Measurements from ENCODE around the gene CERS4.
"Not testable (repeated sequence)": the region's sequence is repeated elsewhere in the genome, so short reads cannot be mapped to it uniquely, and the experiment has no call there.

Gene CERS4

DNA sequence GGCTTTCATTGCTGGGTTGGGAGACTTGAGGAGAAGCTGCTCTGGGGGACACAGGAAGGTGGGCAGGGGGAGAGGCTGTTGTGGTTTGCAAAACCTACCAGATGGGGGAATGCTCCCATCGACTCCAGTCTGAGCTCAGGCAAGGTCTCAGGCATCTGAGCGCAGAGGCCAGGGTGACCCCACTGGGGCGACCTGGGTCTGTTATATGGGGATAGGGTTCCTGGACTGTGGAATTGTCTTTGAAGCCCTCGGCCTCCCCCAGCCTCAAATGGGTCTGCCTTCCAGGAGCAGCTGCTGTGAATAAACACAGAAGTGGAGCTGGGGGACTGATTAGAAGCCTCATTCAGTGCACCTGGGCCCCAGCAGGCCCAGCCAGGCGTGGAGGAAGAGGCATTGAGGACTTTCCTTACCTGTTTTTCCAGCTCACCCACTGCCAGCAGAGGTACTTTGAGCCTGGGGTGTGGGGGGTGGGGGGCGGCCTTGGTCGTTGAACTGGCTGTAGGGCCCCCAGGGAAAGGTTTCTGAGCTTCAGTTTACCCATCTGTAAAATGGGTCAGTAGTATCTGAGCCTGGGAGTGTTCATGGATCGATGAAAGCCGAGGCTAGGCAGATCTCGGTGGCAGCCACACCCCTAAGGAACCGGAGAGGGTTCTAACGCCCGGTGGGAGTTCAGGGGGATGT, 1.4 kb downstream of the CERS4 start:
- no peak for DNase-seq

- no peak for DNase-seq
Measured at GRCh38 chr19:8212212-8212611, 3.0 kb downstream of the CERS4 start.

DNA sequence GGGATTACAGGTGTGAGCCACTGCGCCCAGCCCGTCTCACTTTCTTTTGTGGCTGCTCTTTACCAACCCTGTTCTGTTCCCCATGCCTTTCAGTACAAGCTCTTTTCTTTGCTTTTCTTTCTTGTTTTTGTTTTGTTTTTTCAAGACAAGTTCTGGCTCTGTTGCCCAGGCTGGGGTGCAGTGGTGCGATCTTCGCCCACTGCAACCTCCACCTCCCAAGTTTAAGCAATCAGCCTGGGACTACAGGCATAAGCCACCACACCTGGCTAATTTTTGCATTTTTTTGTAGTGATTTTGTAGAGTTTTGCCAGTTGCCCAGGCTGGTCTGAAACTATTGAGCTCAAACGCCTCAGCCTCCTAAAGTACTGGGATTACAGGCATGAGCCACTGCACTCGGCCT, 3.7 kb downstream of the CERS4 start:
- no peak for DNase-seq

GRCh38 chr19:8213827-8214672, 4.9 kb downstream of the CERS4 start:
- no peak for DNase-seq

DNA sequence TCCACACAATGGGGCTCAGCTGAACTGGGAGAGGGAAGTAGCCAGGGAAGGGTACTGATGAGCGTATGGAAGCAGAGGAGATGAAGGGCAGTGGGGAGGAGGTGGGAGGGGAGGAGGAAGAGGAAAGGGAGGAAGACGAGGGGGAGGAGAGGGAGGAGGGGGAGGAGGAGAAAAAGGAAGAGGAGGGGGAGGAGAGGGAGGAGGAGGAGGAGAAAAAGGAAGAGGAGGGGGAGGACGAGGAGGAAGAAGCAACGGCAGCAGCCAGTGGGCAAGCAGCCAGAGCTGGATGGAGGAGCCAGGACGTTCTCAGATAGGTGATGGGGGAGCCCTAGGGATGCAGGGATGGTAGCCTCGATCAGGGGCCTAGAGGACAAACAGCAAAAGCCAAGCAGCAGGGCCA, 5.6 kb downstream of the CERS4 start:
- no peak for DNase-seq

DNA sequence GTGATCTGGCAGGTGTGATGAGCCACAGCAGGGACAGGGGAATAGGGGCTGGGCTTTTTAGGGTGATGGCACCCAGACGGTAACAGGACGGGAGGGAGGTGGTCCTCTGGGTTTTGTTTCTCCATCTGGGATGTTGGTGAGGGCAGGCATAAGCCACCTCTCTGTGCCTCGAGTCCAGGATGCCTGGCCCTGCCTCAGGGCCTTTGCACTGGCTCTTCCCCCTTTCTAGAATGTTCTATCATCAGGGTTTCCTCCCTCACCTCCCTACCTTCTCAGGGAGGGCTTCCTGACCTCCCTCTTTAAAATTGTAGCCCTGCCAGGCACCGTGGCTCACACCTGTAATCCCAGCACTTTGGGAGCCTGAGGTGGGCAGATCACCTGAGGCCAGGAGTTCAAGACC, 6.6 kb downstream of the CERS4 start:
- DNase-seq: no peak

DNA sequence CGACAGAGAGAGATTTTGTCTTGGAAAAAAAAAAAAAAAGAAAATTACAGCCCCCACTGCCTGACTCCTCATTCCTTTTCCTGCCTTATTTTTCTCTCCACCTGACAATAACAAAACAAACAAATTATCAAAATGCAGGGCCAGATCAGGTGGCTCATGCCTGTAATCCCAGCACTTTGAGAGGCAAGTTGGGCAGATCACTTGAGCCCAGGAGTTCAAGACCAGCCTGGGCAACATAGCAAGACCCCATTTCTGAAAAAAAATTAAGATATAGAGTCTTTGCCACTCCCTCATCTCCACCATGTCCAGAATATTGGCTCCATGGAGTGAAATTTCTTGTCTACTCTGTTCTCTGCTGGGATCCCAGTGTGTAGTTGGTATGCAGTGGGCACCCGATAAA, 7.2 kb downstream of the CERS4 start:
- DNase-seq: no peak

DNA sequence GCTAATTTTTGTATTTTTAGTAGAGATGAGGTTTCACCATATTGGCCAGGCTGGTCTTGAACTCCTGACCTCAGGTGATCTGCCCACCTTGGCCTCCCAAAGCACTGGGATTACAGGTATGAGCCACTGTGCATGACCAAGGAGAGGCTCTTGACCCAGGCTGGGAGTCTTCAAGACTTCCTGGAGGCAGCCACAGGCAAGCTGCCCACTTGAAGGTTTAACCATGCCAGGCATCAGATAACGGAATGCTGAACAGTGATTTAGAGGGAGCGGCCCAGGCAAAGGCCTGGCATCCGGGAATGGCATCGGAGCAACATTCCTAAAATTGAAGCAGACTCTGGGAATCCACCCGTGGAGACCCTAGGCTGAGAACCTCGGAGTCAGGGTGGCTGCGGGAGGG, 9.0 kb downstream of the CERS4 start:
- DNase-seq: not testable (repeated sequence)

GRCh38 chr19:8220481-8220880, 11.3 kb downstream of the CERS4 start:
- DNase-seq: no peak

GRCh38 chr19:8221161-8221560, 12.0 kb downstream of the CERS4 start:
- no peak for DNase-seq

- DNase-seq: not testable (repeated sequence)
Measured at GRCh38 chr19:8223442-8223841, 14.3 kb downstream of the CERS4 start.

GRCh38 chr19:8224394-8225145, 15.4 kb downstream of the CERS4 start:
- DNase-seq: no peak

GRCh38 chr19:8231073-8231604, 22.0 kb downstream of the CERS4 start:
- DNase-seq: no peak

GRCh38 chr19:8233370-8233769, 24.2 kb downstream of the CERS4 start:
- no peak for DNase-seq

DNA sequence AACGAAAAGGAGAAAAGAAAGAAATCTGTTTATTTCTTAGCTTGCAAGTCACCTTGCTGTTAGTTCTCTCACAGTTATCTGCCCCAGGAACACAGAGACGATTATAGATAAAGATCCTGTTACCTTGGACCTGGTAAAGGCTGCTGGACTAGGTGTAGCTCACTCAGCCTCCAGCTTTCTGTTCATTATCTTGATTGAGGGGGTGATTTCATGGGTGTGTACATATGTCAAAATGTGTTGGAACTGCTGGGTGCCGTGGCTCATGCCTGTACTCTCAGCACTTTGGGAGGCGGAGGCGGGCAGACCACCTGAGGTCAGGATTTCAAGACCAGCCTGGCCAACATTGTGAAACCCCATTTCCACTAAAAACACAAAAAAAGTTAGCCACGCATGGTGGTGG, 27.9 kb downstream of the CERS4 start:
- no peak for DNase-seq

- no peak for DNase-seq
Measured at GRCh38 chr19:8238251-8238650, 29.1 kb downstream of the CERS4 start.

DNA sequence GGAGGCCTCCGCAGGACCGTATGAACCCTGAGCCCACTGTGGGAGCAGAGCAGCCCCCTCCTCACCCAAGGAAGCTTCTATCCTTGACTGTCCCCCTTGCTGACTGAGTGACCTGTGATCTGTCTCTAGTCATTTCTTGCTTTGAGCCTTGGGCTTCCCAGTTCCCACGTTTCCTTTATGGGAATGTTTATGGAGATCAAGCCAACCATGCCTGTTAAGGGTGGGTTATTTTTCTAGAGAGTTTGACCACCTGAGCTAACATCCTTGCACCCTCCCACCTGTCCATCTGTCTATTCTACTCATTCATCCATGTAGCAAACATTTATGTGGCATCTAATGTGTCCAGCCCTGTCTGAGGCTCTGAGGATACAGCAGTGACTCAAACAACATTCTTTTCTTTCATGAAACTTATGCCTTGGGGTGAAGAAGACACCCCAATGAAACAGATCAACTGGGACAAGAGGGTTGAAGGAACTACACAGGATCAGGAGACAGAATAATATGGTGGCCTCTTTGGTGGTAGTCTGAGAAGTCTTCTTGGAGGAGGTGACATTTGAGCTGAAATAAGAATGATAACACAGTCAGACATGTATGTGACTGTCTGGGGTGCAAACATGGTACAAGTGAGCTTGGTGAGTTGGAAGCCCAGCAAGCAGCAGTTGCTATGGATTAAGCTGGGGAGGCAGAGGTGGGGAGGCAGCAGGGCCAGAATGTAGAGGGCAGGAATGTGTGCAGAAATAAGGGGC, 30.5 kb downstream of the CERS4 start:
- no peak for DNase-seq

- peak; percentile 49 for DNase-seq
Measured at GRCh38 chr19:8240274-8241229, 31.4 kb downstream of the CERS4 start.

DNA sequence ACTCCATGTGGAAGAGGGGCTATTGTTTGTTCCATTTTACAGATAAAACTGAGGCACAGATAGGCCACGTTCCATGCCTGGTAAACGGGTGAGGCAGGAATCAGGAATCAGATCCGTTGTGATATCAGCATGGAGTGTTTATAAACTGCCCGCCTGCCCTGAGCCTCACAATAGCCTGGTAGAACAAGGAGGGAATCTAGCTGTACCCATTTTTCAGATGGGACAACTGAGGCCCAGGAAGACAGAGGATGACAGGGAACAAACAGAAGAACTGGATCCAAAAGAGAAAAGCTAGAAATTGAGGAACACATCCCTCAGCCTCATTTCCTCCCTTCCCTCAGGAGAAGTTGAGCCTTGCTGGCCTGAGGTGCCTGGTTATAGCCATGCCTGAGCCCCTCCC, 32.5 kb downstream of the CERS4 start:
- DNase-seq: no peak

DNA sequence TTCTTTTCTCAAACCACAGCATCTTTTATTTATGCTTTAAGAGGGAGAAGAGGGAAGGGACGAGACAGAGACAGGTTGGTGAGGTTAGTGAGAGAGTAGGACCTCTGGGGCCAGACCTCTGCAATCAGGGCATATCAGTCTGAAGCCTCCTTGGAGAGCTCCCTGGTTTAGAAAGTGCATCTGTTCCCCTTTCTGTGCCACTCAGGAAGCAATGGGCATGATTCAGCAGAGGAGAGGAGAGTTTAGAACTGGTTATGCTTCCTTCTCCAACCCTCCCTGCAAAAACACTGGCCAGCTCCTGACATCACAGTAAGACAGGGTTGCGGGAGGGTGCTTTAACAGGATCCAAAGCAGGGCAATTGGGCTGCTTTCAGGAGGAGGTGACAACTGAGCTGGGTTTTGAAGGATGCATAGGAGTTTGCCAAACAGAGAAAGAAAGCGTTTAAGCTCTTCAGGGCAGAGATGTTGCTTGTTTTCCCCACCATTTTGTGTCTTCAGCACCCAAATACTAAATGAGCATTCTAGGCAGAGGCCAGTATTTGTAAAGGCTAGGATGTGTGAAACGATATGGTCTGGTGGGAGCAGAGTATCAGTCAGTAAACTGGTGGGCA, 33.1 kb downstream of the CERS4 start:
- DNase-seq: no peak

DNA sequence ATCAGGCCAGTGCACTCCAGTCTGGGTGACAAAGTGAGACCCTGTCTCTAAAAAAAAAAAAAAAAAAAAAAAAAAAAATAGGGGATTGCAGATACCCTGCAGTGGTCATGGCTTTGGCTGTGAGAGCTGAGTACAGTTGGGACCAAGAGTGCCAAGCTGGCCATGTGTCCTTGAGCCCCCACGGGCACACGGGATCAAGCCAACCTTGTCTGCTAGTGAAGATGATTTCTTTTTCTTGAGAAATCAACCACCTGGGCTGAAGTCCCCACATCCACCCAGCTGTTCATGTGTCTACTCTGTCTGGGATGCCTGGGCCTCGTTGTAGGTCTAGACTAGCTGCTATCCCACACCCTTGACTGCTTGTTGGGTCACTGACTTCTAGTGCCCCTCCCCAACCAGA, 34.0 kb downstream of the CERS4 start:
- no peak for DNase-seq
